CD4-positive, alpha-beta T cell (primary cell): ENCODE measurements around the gene SOX15. TPM values are rescaled to one million over a fixed set of nuclear protein-coding genes. Genes with fewer than 3 reads are reported as not detected.
"Not testable (repeated sequence)": the region's sequence is repeated elsewhere in the genome, so short reads cannot be mapped to it uniquely, and the experiment has no call there.

ENCODE experiments used
- ATAC-seq: fragments of 200-7000 bp; cut with Tn5 transposase; one replicate; pipeline ENCODE4 v1.10.0; 2022; ENCODE audit warnings: mild to moderate bottlenecking; ENCODE audit not compliant: poor library complexity
- CTCF ChIA-PET: fragments of 350-600 bp; sonication (Branson Sonifier 250); formaldehyde crosslinking; loops from one replicate; lab custom pipeline; 2021; ENCODE audit warnings: antibody characterized with exemption, inconsistent platforms; lab: Charles Lee
- POLR2A ChIA-PET: fragments of 350-600 bp; sonication (Branson Sonifier 250); formaldehyde crosslinking; loops from one replicate; lab custom pipeline; 2021; ENCODE audit warnings: antibody characterized with exemption, inconsistent platforms; lab: Charles Lee
- DNase-seq, 14 experiments: peaks; one replicate each; pipeline ENCODE4 v3.0.0-alpha.2; 2013 to 2020; ENCODE audit warnings: mixed read lengths in 2 of 14
- H3K27ac ChIP-seq, 2 donors: one replicate each; pipeline versions ENCODE4 v1.5.1 to v1.7.0; 2013; ENCODE audit warnings: low read length in 2 of 2, low read depth in 1 of 2, mild to moderate bottlenecking in 1 of 2
- H3K27me3 ChIP-seq, 2 experiments: 1 replicate in 1 of 2; 2 replicates in 1 of 2; pipeline versions ENCODE4 v1.6.1 to v1.7.0; 2013; ENCODE audit warnings: low read length in 2 of 2, control low read depth in 1 of 2, mild to moderate bottlenecking in 1 of 2, moderate library complexity in 1 of 2; ENCODE audit not compliant: insufficient read depth in 2 of 2, control insufficient read depth in 1 of 2
- H3K36me3 ChIP-seq: one replicate; pipeline ENCODE4 v1.6.1; 2013; ENCODE audit warnings: low read length, control low read depth; ENCODE audit not compliant: insufficient read depth
- H3K4me1 ChIP-seq: one replicate; pipeline ENCODE4 v1.6.1; 2013; ENCODE audit warnings: low read length, control low read depth; ENCODE audit not compliant: insufficient read depth
- H3K4me3 ChIP-seq: one replicate; pipeline ENCODE4 v1.5.1; 2013; ENCODE audit warnings: mild to moderate bottlenecking, low read length, moderate library complexity
- H3K9me3 ChIP-seq, 2 experiments: 1 replicate in 1 of 2; 2 replicates in 1 of 2; pipeline versions ENCODE4 v1.6.1 to v1.7.0; 2013; ENCODE audit warnings: low read length in 2 of 2, mild to moderate bottlenecking in 2 of 2, control low read depth in 1 of 2, moderate library complexity in 1 of 2; ENCODE audit not compliant: control insufficient read depth in 1 of 2, insufficient read depth in 1 of 2
- H3K27ac Mint-ChIP-seq: one replicate; pipeline ENCODE4 v1.8.0; 2020; ENCODE audit warnings: mixed read lengths
- H3K27me3 Mint-ChIP-seq: one replicate; pipeline ENCODE4 v1.8.0; 2021; ENCODE audit warnings: mixed read lengths
- H3K36me3 Mint-ChIP-seq: one replicate; pipeline ENCODE4 v1.8.0; 2021; ENCODE audit warnings: low read depth, mixed read lengths
- H3K4me1 Mint-ChIP-seq: one replicate; pipeline ENCODE4 v1.8.0; 2021; ENCODE audit warnings: low read depth, mixed read lengths
- H3K4me3 Mint-ChIP-seq: one replicate; pipeline ENCODE4 v1.8.0; 2020; ENCODE audit warnings: mild to moderate bottlenecking, mixed read lengths
- H3K9me3 Mint-ChIP-seq: one replicate; pipeline ENCODE4 v1.8.0; 2020; ENCODE audit warnings: mixed read lengths
- CTCF ChIP-seq: fragments of 200-600 bp; IDR thresholded peaks from one replicate; pipeline ENCODE4 v1.8.0; 2022; ENCODE audit warnings: antibody characterized with exemption, mild to moderate bottlenecking
- intact Hi-C, 2 experiments: fragments of 100-400 bp; cut with DNase I in 1 of 2; cut with micrococcal nuclease in 1 of 2; formaldehyde crosslinking; loops; one replicate each; pipeline versions ENCODE4 v1.15.1 to v1.9.0; 2023 to 2025; cut with DNase I, micrococcal nuclease
- total RNA-seq, 174 experiments: library from RNA in 2 of 174; stranded (reverse) in 2 of 174; gene quantifications; one replicate each; pipeline ENCODE4 v1.2.3 and lab custom pipeline; 2021 to 2026

The SOX15 gene
- total RNA-seq, 2 experiments from 2014 or later = 0.30 TPM; not detected in 1

GRCh38 chr17:7626307-7626706 lies 36.4 kb upstream of the SOX15 start:
- Mint-ChIP-seq H3K4me1 (peaks cover 20% of the 10 kb centered on the region), H3K9me3 (no peaks in the 10 kb centered on the region), H3K27me3 (no peaks in the 10 kb centered on the region), H3K36me3 (peaks cover 13% of the 10 kb centered on the region), H3K27ac (peak overlapping the region; percentile 82), H3K4me3 (peak overlapping the region; percentile 95)
- Histone ChIP-seq H3K4me1 (peaks cover 21% of the 10 kb centered on the region), H3K36me3 (no peaks in the 10 kb centered on the region), H3K27me3 (no peaks in the 10 kb centered on the region), H3K9me3 (no peaks in the 10 kb centered on the region), H3K27ac (no peak overlapping the region), H3K4me3 (no peak overlapping the region)
- CTCF ChIA-PET = interaction anchor here (0.7 to 1.1 kb wide), 2 partner anchors 43 to 574 kb away, joined by 3 read pairs; partner anchors contain the start of gene MPDU1
- POLR2A ChIA-PET = interaction anchor here (1.7 to 3.5 kb wide), 5 partner anchors 12 to 231 kb away, joined by 5 to 119 read pairs (median 22); partner anchors contain the start of genes ATP1B2, FXR2, MPDU1 and NAA38
- DNase-seq (peak in 2 of 14 experiments; percentile 43), ATAC-seq (no peak)
- TF ChIP-seq CTCF = no peak
- intact Hi-C loops = no loop called here

GRCh38 chr17:7625749-7626148 lies 35.9 kb upstream of the SOX15 start:
- not testable (repeated sequence) for H3K4me3 ChIP-seq, H3K4me3 Mint-ChIP-seq
- CTCF ChIA-PET = interaction anchor here (0.7 to 0.9 kb wide), 2 partner anchors 65 to 573 kb away, joined by 3 to 4 read pairs; no protein-coding TSS in a partner anchor

GRCh38 chr17:7623661-7624060 lies 33.8 kb upstream of the SOX15 start:
- Mint-ChIP-seq H3K9me3 (no peaks in the 10 kb centered on the region), H3K27me3 (no peaks in the 10 kb centered on the region), H3K4me3 (no peak overlapping the region), H3K36me3 (peaks cover 13% of the 10 kb centered on the region), H3K4me1 (peaks cover 20% of the 10 kb centered on the region), H3K27ac (no peak overlapping the region)
- ATAC-seq (no peak), DNase-seq (no peak)
- ChIA-PET CTCF (no interaction called here), POLR2A (no interaction called here)
- Histone ChIP-seq H3K27me3 (no peaks in the 10 kb centered on the region), H3K4me3 (no peak overlapping the region), H3K4me1 (peaks cover 21% of the 10 kb centered on the region), H3K9me3 (no peaks in the 10 kb centered on the region), H3K36me3 (no peaks in the 10 kb centered on the region), H3K27ac (no peak overlapping the region)
- intact Hi-C loops = no loop called here
- TF ChIP-seq CTCF = no peak

More at GRCh38 chr17:7625749-7626148, 35.9 kb upstream of the SOX15 start:
- H3K36me3 ChIP-seq, H3K27ac ChIP-seq, DNase-seq, H3K9me3 ChIP-seq, H3K27me3 ChIP-seq, H3K27ac Mint-ChIP-seq, ATAC-seq, H3K9me3 Mint-ChIP-seq, intact Hi-C loops, H3K27me3 Mint-ChIP-seq: not testable (repeated sequence)
- POLR2A ChIA-PET = interaction anchor here (3.5 kb wide), 1 partner anchor 61 kb away, joined by 119 read pairs; the partner anchor contains the start of genes TP53 and WRAP53
- H3K4me1 Mint-ChIP-seq = peaks cover 20% of the 10 kb centered on the region
- H3K4me1 ChIP-seq = peaks cover 21% of the 10 kb centered on the region
- H3K36me3 Mint-ChIP-seq = peaks cover 13% of the 10 kb centered on the region

- ATAC-seq (no peak), DNase-seq (no peak)
- ChIA-PET POLR2A (no interaction called here), CTCF (no interaction called here)
- intact Hi-C loops = no loop called here
- H3K36me3 Mint-ChIP-seq = no peaks in the 10 kb centered on the region
- no peaks in the 10 kb centered on the region for H3K4me1 ChIP-seq
- no peak overlapping the region for H3K27ac ChIP-seq
- no peaks in the 10 kb centered on the region for H3K36me3 ChIP-seq
- no peak for TF ChIP-seq CTCF
- no peaks in the 10 kb centered on the region for H3K27me3 ChIP-seq
- no peaks in the 10 kb centered on the region for H3K9me3 ChIP-seq
- no peaks in the 10 kb centered on the region for H3K27me3 Mint-ChIP-seq
- H3K9me3 Mint-ChIP-seq = no peaks in the 10 kb centered on the region
- H3K27ac Mint-ChIP-seq = no peak overlapping the region
- no peaks in the 10 kb centered on the region for H3K4me1 Mint-ChIP-seq
- H3K4me3 ChIP-seq = no peak overlapping the region
- no peak overlapping the region for H3K4me3 Mint-ChIP-seq
Observed at GRCh38 chr17:7620835-7621234, 30.9 kb upstream of the SOX15 start.
